HL-60 (cell line): ENCODE results near the gene RND1.
"Not testable (repeated sequence)": the region's sequence is repeated elsewhere in the genome, so short reads cannot be mapped to it uniquely, and the experiment has no call there.

Experiments
- DNase-seq, 2 experiments: peaks; one replicate each; pipeline ENCODE4 v3.0.0-alpha.2; 2010 to 2020; ENCODE audit warnings: low read depth in 1 of 2, low spot score in 1 of 2
- H3K27ac ChIP-seq: fragments of 250-450 bp; sonication (Bioruptor Pico); replicated peaks from 2 replicates; pipeline ENCODE4 v1.5.1; 2020; ENCODE audit warnings: mild to moderate bottlenecking, moderate library complexity
- H3K27me3 ChIP-seq: fragments of 250-450 bp; sonication (Bioruptor Pico); 2 replicates; pipeline ENCODE4 v1.5.1; 2021; ENCODE audit warnings: mild to moderate bottlenecking, moderate library complexity; ENCODE audit not compliant: insufficient read depth, poor library complexity, severe bottlenecking
- H3K4me3 ChIP-seq: replicated peaks from 2 replicates; pipeline ENCODE4 v1.5.1; 2011; ENCODE audit warnings: mild to moderate bottlenecking, control low read depth, low read length; ENCODE audit not compliant: insufficient read depth
- CTCF ChIP-seq: IDR thresholded peaks from one replicate; pipeline ENCODE4 v1.5.1; 2011; ENCODE audit warnings: low read length, control low read depth, inconsistent platforms; ENCODE audit not compliant: insufficient read depth
- GABPA ChIP-seq: IDR thresholded peaks from 2 replicates; pipeline ENCODE4 v1.6.1; 2012; ENCODE audit warnings: low read depth
- POLR2AphosphoS5 ChIP-seq: IDR thresholded peaks from 2 replicates; pipeline ENCODE4 v1.6.1; 2012; ENCODE audit warnings: low read depth
- REST ChIP-seq: IDR thresholded peaks from 2 replicates; pipeline ENCODE4 v1.6.1; 2012; ENCODE audit warnings: low read depth; ENCODE audit not compliant: insufficient replicate concordance
- SPI1 ChIP-seq: IDR thresholded peaks from 2 replicates; pipeline ENCODE4 v1.6.1; 2012; ENCODE audit warnings: low read depth, mild to moderate bottlenecking, borderline replicate concordance

The RND1 gene

GRCh38 chr12:48875944-48876515 is 10.4 kb upstream of the RND1 start:
- Histone ChIP-seq H3K27ac (no peak overlapping the region), H3K4me3 (no peak overlapping the region), H3K27me3 (peaks cover 4% of the 10 kb centered on the region)
- DNase-seq, result no peak
- TF ChIP-seq CTCF (no peak), REST (no peak), SPI1 (no peak), GABPA (no peak), POLR2AphosphoS5 (no peak)

- not testable (repeated sequence) for H3K27ac ChIP-seq, DNase-seq, H3K4me3 ChIP-seq, H3K27me3 ChIP-seq
These were observed 7.9 kb upstream of the RND1 start for GRCh38 chr12:48873534-48873933.

- H3K4me3 ChIP-seq, result no peak overlapping the region
- H3K27me3 ChIP-seq, result no peaks in the 10 kb centered on the region
- H3K27ac ChIP-seq, result no peak overlapping the region
- TF ChIP-seq POLR2AphosphoS5 (no peak), SPI1 (no peak), CTCF (no peak), REST (no peak), GABPA (no peak)
- no peak for DNase-seq
These were observed 7.4 kb upstream of the RND1 start for GRCh38 chr12:48873096-48873495.

GRCh38 chr12:48869191-48869590 is 3.5 kb upstream of the RND1 start:
- TF ChIP-seq CTCF (no peak), REST (no peak), SPI1 (no peak), POLR2AphosphoS5 (no peak)
- no peak overlapping the region for H3K4me3 ChIP-seq
- no peaks in the 10 kb centered on the region for H3K27me3 ChIP-seq
- DNase-seq, result no peak
- no peak overlapping the region for H3K27ac ChIP-seq
